Gastroesophageal sphincter (tissue), 4 donors: ENCODE results near the gene SAMD9. TPM values are rescaled to one million over a fixed set of nuclear protein-coding genes. Genes with fewer than 3 reads are reported as not detected.

Source experiments
- ATAC-seq: fragments of 150-250 bp; one replicate; pipeline ENCODE4 v1.9.1; 2016; ENCODE audit warnings: mild to moderate bottlenecking, moderate library complexity
- H3K27ac ChIP-seq, 4 donors: fragments of 200-600 bp; sonication (generic) in 3 of 4; 1 replicate in 3 of 4; 2 replicates in 1 of 4; pipeline ENCODE4 v1.5.1; 2016 to 2019
- H3K27me3 ChIP-seq: fragments of 200-600 bp; sonication (generic); one replicate; pipeline ENCODE4 v1.5.1; 2019
- H3K36me3 ChIP-seq, 2 donors: fragments of 200-600 bp; sonication (generic); one replicate each; pipeline ENCODE4 v1.5.1; 2019; ENCODE audit warnings: control low read depth in 1 of 2
- H3K4me1 ChIP-seq, 3 donors: fragments of 200-600 bp; sonication (generic); 1 replicate in 2 of 3; 2 replicates in 1 of 3; pipeline ENCODE4 v1.5.1; 2016 to 2019; ENCODE audit warnings: control low read depth in 2 of 3
- H3K4me3 ChIP-seq, 2 donors: fragments of 200-600 bp; sonication (generic); one replicate each; pipeline ENCODE4 v1.5.1; 2019; ENCODE audit warnings: mild to moderate bottlenecking in 1 of 2, moderate library complexity in 1 of 2
- H3K9me3 ChIP-seq, 3 donors: fragments of 200-600 bp; sonication (generic); one replicate each; pipeline ENCODE4 v1.5.1; 2017 to 2019; ENCODE audit warnings: control low read depth in 2 of 3
- CTCF ChIP-seq, 4 experiments: fragments of 200-600 bp in 2 of 4; fragments of 450-650 bp in 2 of 4; sonication (generic) in 1 of 4; IDR thresholded peaks; one replicate each; pipeline ENCODE4 v1.5.1; 2017 to 2019; ENCODE audit warnings: antibody characterized with exemption in 4 of 4, mild to moderate bottlenecking in 2 of 4, moderate library complexity in 2 of 4
- EP300 ChIP-seq: sonication (generic); formaldehyde crosslinking; IDR thresholded peaks from one replicate; pipeline ENCODE4 v1.6.1; 2017; ENCODE audit warnings: antibody characterized with exemption, mild to moderate bottlenecking
- POLR2A ChIP-seq, 2 donors: fragments of 450-650 bp; IDR thresholded peaks; one replicate each; pipeline ENCODE4 v1.6.1; 2017; ENCODE audit warnings: antibody characterized with exemption in 2 of 2, mild to moderate bottlenecking in 2 of 2, moderate library complexity in 1 of 2
- POLR2AphosphoS5 ChIP-seq: sonication (generic); formaldehyde crosslinking; IDR thresholded peaks from one replicate; pipeline ENCODE4 v1.6.1; 2017; ENCODE audit warnings: antibody characterized with exemption
- WGBS, 2 donors: methylation state at CpG; one replicate each; pipeline ENCODE4 v1.1.5; 2018; ENCODE audit warnings: low coverage in 1 of 2; 5-methylcytosine and 5-hydroxymethylcytosine counted together
- total RNA-seq, 4 donors: library from RNA; depleted of rRNA; stranded (reverse); fragments of >200 nt; gene quantifications; one replicate each; pipeline ENCODE4 v1.1.0, GENCODE V29; 2016

SAMD9 gene
- total RNA-seq, 4 donors from 2014 or later = 2.4 to 12.2 (median 5.0) TPM

GRCh38 chr7:93055543-93056107, 62.2 kb downstream of the SAMD9 start:
- peaks cover 4% of the 10 kb centered on the region for H3K27me3 ChIP-seq
- 0 to 3% methylated on average over 5 of the region's 5 CpGs for WGBS, 2 donors
- no peaks in the 10 kb centered on the region for H3K4me1 ChIP-seq
- H3K9me3 ChIP-seq = no peaks in the 10 kb centered on the region
- no peaks in the 10 kb centered on the region for H3K36me3 ChIP-seq
- no peak for ATAC-seq
- no peak overlapping the region for H3K27ac ChIP-seq
- no peak overlapping the region for H3K4me3 ChIP-seq
- TF ChIP-seq EP300 = no peak
- TF ChIP-seq CTCF (IDR thresholded peaks at IDR 0.05) = peak; percentile 72 to 80 (median 76)
- TF ChIP-seq POLR2A (IDR thresholded peaks at IDR 0.05) = no peak

GRCh38 chr7:93054975-93055374, 62.8 kb downstream of the SAMD9 start:
- no peak for TF ChIP-seq POLR2AphosphoS5
- TF ChIP-seq EP300 = no peak
- no peak for TF ChIP-seq POLR2A (IDR thresholded peaks at IDR 0.05)
- TF ChIP-seq CTCF (IDR thresholded peaks at IDR 0.05) = no peak
- H3K27ac ChIP-seq = no peak overlapping the region
- H3K4me3 ChIP-seq = no peak overlapping the region
- H3K27me3 ChIP-seq = peaks cover under 1% of the 10 kb centered on the region
- no peak for ATAC-seq
- no peaks in the 10 kb centered on the region for H3K36me3 ChIP-seq
- H3K9me3 ChIP-seq = no peaks in the 10 kb centered on the region
- WGBS, 2 donors = 62 to 77% methylated on average over 3 of the region's 3 CpGs
- no peaks in the 10 kb centered on the region for H3K4me1 ChIP-seq

GRCh38 chr7:93053949-93054943, 63.5 kb downstream of the SAMD9 start:
- WGBS, 2 donors = 68 to 73% methylated on average over 7 to 8 of the region's 8 CpGs

GRCh38 chr7:93053209-93053948, 64.4 kb downstream of the SAMD9 start:
- no peak for ATAC-seq
- WGBS, 2 donors = 55% methylated on average over 4 to 5 of the region's 5 CpGs
- TF ChIP-seq CTCF (IDR thresholded peaks at IDR 0.05) (no peak), EP300 (no peak), POLR2AphosphoS5 (no peak), POLR2A (IDR thresholded peaks at IDR 0.05) (no peak)

More at GRCh38 chr7:93053949-93054943, 63.5 kb downstream of the SAMD9 start:
- TF ChIP-seq POLR2A (IDR thresholded peaks at IDR 0.05) (no peak), EP300 (no peak), POLR2AphosphoS5 (no peak), CTCF (IDR thresholded peaks at IDR 0.05) (no peak)
- ATAC-seq = no peak
- Histone ChIP-seq H3K27me3 (no peaks in the 10 kb centered on the region), H3K27ac (no peak overlapping the region), H3K9me3 (no peaks in the 10 kb centered on the region), H3K36me3 (no peaks in the 10 kb centered on the region), H3K4me1 (no peaks in the 10 kb centered on the region), H3K4me3 (no peak overlapping the region)

More at GRCh38 chr7:93053209-93053948, 64.4 kb downstream of the SAMD9 start:
- no peaks in the 10 kb centered on the region for H3K36me3 ChIP-seq
- H3K27me3 ChIP-seq = no peaks in the 10 kb centered on the region
- no peak overlapping the region for H3K27ac ChIP-seq
- no peaks in the 10 kb centered on the region for H3K4me1 ChIP-seq
- H3K9me3 ChIP-seq = no peaks in the 10 kb centered on the region
- H3K4me3 ChIP-seq = no peak overlapping the region
